ENCODE measurements around the gene PERP.
"Not testable (repeated sequence)": the region's sequence is repeated elsewhere in the genome, so short reads cannot be mapped to it uniquely, and the experiment has no call there.

Gene PERP

GRCh38 chr6:138107078-138107751 is at the start of gene PERP:
Gene PERP (minus strand): TSS chr6:138107419. CDS start chr6:138107340, 79 bp downstream.
- peak; percentile 59 for DNase-seq

GRCh38 chr6:138155443-138155842 is 48.2 kb upstream of the PERP start:
- no peak for DNase-seq

GRCh38 chr6:138146544-138146943 is 39.3 kb upstream of the PERP start:
- DNase-seq = no peak

- DNase-seq = no peak
Observed at GRCh38 chr6:138145402-138145801, 38.2 kb upstream of the PERP start.

- DNase-seq = no peak
Observed at GRCh38 chr6:138142806-138143205, 35.6 kb upstream of the PERP start.

- no peak for DNase-seq
Observed at GRCh38 chr6:138129190-138129589, 22.0 kb upstream of the PERP start.

GRCh38 chr6:138128096-138128495 is 20.9 kb upstream of the PERP start:
- no peak for DNase-seq

GRCh38 chr6:138124096-138124495 is 16.9 kb upstream of the PERP start:
- DNase-seq = no peak

GRCh38 chr6:138119976-138120375 is 12.8 kb upstream of the PERP start:
- DNase-seq = no peak

- not testable (repeated sequence) for DNase-seq
Observed at GRCh38 chr6:138119229-138119628, 12.0 kb upstream of the PERP start.

GRCh38 chr6:138117376-138117914 is 10.2 kb upstream of the PERP start:
- no peak for DNase-seq

- no peak for DNase-seq
Observed at GRCh38 chr6:138116661-138116999, 9.4 kb upstream of the PERP start.

- DNase-seq = peak; percentile 25
Observed at GRCh38 chr6:138115877-138116660, 8.8 kb upstream of the PERP start.

GRCh38 chr6:138115201-138115600 is 8.0 kb upstream of the PERP start:
- DNase-seq = no peak

GRCh38 chr6:138113588-138114210 is 6.5 kb upstream of the PERP start:
- no peak for DNase-seq

GRCh38 chr6:138110229-138110628 is 3.0 kb upstream of the PERP start:
- DNase-seq = no peak

GRCh38 chr6:138109042-138109997 is 2.1 kb upstream of the PERP start:
- peak; percentile 63 for DNase-seq

- no peak for DNase-seq
Observed at GRCh38 chr6:138107752-138108592, 753 bp upstream of the PERP start.

GRCh38 chr6:138106665-138107077 is 548 bp downstream of the PERP start:
- no peak for DNase-seq

GRCh38 chr6:138105880-138106664 is 1.1 kb downstream of the PERP start:
- no peak for DNase-seq

- no peak for DNase-seq
Observed at GRCh38 chr6:138105446-138105845, 1.8 kb downstream of the PERP start.
